Inflammatory macrophage treated with lipopolysaccharide for 4 hours (primary cell): Measurements from ENCODE around the gene DAO.

Experiments used
- DNase-seq: peaks from one replicate; pipeline ENCODE4 v3.0.0-alpha.2; 2020

Gene DAO

DNA sequence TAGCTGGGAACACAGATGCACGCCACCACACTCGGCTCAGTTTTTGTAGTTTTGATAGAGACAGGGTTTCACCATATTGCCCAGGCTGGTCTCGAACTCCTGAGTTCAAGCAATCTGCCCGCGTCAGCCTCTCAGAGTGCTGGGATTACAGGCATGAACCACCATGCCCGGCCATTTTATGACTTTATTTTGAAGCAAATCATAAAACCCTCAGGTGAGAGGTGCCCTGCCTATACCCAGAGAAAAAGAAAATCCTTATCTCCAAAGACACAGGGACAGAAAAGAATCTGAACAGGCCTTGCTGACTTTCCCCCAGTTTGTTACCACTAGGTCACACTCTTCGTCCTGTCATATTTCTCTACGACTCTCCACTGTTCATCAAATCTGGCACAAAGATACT lies 48.8 kb downstream of the DAO start:
- DNase-seq: no peak

GRCh38 chr12:108930155-108930554 lies 50.3 kb downstream of the DAO start:
- peak; percentile 38 for DNase-seq

DNA sequence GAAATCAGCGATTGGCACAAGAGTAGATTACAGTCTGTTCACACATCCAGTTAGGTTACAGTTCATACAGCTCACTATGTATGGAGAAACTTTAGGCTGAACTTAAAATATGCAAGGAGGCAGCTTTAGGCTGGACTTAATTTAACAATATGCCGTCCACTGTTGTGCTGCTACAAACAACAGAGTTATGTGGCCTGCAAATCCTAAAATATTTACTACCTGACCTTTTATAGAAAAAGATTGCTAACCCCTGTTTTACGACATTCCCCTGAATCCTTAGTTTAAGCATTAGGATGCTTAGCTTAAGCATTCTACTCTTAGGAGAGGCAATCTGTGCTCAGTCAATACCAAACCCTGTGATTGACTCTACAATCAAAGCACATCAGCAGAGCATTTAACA lies 50.9 kb downstream of the DAO start:
- DNase-seq: no peak

DNA sequence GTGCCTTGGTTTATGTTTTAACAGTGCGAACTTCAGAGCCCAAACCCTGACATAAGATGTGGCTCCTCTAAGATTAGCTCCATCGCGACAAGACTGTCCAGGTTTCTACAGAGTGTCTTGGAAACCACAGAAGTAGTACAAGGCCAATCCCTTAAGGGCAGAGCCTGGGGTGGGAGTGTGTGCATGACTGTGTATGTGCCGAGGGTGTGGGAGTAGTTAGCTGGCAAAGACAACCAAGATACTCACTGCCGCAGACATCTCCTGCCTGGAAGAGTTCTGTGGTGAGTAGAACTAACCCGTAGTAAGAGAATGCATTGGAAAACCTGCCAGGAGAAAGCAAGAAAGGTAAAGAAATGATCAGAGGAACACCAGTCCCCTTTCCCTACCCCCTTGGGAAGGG lies 54.1 kb downstream of the DAO start:
- no peak for DNase-seq

DNA sequence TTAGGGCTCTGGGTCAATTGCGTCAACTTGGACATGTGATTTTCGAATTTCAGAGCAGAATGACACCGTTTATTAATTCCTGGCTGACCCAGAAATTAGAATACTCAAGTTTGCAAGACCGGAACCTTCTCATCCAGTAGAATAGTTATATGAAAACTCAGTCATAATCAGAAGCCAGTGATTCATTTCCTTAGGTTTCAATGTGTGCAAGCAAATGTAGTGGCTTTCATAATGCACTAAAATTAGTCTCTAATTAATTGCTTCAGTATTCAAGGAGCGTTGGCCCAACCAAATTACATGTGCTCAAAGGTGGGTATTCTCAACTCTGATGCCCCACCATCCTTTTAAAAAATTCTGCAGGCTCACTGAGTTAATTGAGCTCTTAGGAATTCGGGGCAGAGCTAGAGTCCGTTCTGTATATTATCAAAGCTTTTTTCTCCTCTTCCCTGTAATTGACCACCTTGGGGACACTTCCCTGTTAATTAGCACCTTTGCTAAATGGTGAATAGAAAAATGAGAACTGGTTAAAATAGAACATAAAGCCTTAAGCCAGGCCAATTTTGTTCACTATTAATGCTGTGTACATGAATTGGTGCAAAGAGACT lies 55.4 kb downstream of the DAO start:
- no peak for DNase-seq

- DNase-seq: no peak
These were observed 58.5 kb downstream of the DAO start for GRCh38 chr12:108938247-108938924.

DNA sequence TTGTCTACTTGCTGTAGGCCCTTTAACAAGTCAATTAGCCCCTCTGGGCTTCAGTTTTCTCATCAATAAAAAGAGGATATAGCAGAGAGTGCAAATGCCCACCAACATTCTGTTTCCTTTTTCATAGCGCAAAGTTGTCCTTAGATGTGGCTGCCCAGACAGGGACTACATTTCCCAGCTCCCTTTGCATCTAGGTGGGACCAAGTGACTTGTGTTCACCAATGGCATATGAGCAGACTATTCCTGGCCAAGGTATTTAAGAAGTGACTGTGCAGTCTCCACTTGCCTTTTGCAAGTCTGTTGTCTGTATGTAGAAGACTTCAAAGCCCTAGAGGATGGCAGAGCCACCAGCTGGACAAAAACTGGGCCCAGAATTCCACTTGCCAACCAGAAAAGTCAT lies 59.7 kb downstream of the DAO start:
- DNase-seq: peak; percentile 46

DNA sequence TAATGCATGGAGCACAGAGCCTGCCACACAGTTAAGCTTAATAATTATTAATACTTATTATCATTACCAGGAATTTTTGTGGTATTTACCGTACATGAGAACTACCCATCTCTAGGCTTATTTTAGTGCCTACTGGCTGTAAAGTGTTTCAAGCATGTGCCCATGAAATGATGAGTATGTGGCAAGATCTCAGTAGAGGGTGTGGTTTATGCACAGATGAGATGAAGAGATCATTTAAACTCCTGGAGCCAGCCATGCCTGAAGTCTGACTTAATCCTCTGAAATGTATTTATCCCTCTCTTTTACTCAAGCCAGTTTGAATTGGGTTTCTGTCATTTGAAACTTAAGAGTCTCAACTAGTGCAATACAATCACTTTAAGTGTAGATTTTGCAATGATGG lies 60.2 kb downstream of the DAO start:
- no peak for DNase-seq

- DNase-seq: no peak
These were observed 67.2 kb downstream of the DAO start for GRCh38 chr12:108947097-108947496.

GRCh38 chr12:108948367-108948766 lies 68.5 kb downstream of the DAO start:
- peak; percentile 85 for DNase-seq

- no peak for DNase-seq
These were observed 70.1 kb downstream of the DAO start for GRCh38 chr12:108949976-108950375.
